Loucy (cell line): ENCODE data around the gene GAPDHS.

ENCODE experiments used
- H2AFZ ChIP-seq: fragments of 200-600 bp; sonication (generic); 2 replicates; pipeline ENCODE4 v1.6.0; 2016; ENCODE audit warnings: antibody characterized with exemption, mild to moderate bottlenecking, low read length, moderate library complexity
- H3F3A ChIP-seq: fragments of 200-600 bp; 2 replicates; pipeline ENCODE4 v1.6.0; 2016; ENCODE audit warnings: antibody characterized with exemption, low read depth, mild to moderate bottlenecking
- H3K27me3 ChIP-seq: fragments of 200-600 bp; sonication (generic); 2 replicates; pipeline ENCODE4 v1.6.1; 2014; ENCODE audit warnings: low read length, mild to moderate bottlenecking; ENCODE audit not compliant: insufficient read depth, poor library complexity, severe bottlenecking
- H3K36me3 ChIP-seq: fragments of 200-600 bp; sonication (generic); 2 replicates; pipeline ENCODE4 v1.6.1; 2016; ENCODE audit warnings: low read length; ENCODE audit not compliant: insufficient read depth
- H3K4me1 ChIP-seq: fragments of 200-600 bp; sonication (generic); 2 replicates; pipeline ENCODE4 v1.5.1; 2014; ENCODE audit warnings: low read length, mild to moderate bottlenecking; ENCODE audit not compliant: insufficient read depth, poor library complexity, severe bottlenecking
- H3K4me2 ChIP-seq: fragments of 200-600 bp; sonication (generic); 2 replicates; pipeline ENCODE4 v1.6.0; 2014; ENCODE audit warnings: antibody characterized with exemption, low read length, low read depth, mild to moderate bottlenecking; ENCODE audit not compliant: poor library complexity, severe bottlenecking
- H3K4me3 ChIP-seq: fragments of 200-600 bp; sonication (generic); 2 replicates; pipeline ENCODE4 v1.5.1; 2014; ENCODE audit warnings: low read length, mild to moderate bottlenecking, mixed read lengths; ENCODE audit not compliant: poor library complexity, severe bottlenecking
- H3K79me2 ChIP-seq: fragments of 200-600 bp; sonication (generic); 2 replicates; pipeline ENCODE4 v1.6.1; 2014; ENCODE audit warnings: low read length; ENCODE audit not compliant: insufficient read depth
- H3K9ac ChIP-seq: fragments of 200-600 bp; sonication (generic); 2 replicates; pipeline ENCODE4 v1.6.0; 2014; ENCODE audit warnings: mild to moderate bottlenecking, low read depth, low read length, moderate library complexity; ENCODE audit not compliant: poor library complexity, severe bottlenecking
- H3K9me2 ChIP-seq: fragments of 200-600 bp; sonication (generic); replicated peaks from 2 replicates; pipeline ENCODE4 v1.6.1; 2016; ENCODE audit warnings: low read depth, low read length, mixed read lengths
- H3K9me3 ChIP-seq: fragments of 200-600 bp; sonication (generic); 2 replicates; pipeline ENCODE4 v1.6.1; 2014; ENCODE audit warnings: mild to moderate bottlenecking, antibody characterized with exemption, low read length, low read depth; ENCODE audit not compliant: insufficient read depth
- H4K20me1 ChIP-seq: fragments of 200-600 bp; sonication (generic); 2 replicates; pipeline ENCODE4 v1.6.0; 2014; ENCODE audit warnings: antibody characterized with exemption, low read length, mild to moderate bottlenecking; ENCODE audit not compliant: insufficient read depth, poor library complexity, severe bottlenecking
- EZH2phosphoT487 ChIP-seq: fragments of 200-600 bp; IDR thresholded peaks from 2 replicates; pipeline ENCODE4 v1.6.1; 2018; ENCODE audit warnings: antibody characterized with exemption, mild to moderate bottlenecking, moderate library complexity, borderline replicate concordance
- TF ChIP-seq, protein P1 (sequence below): fragments of 200-600 bp; sonication (generic); conservative IDR thresholded peaks from 2 replicates; pipeline ENCODE4 v1.5.1; 2014; ENCODE audit warnings: mild to moderate bottlenecking, antibody characterized with exemption, low read length

GAPDHS gene

DNA sequence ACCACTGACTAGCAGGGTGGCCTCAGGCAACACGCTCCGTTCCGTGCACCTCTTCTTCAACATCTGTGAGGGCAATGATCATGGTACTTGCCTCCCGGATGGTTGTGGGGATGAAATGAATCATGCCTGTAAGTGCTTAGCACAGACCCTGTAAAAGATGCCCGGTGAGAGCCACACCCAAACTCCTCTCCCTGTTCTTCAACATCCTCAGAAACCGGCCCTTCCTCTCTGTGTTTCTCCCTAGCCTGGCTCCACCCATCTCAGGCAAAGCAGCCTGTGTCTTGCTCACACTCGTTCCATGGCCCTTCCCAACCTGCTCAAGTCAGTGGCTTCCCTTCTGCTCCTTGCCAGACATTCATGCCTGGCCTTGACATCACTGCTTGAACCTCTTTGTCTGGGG is 14.0 kb upstream of the GAPDHS start:
- Histone ChIP-seq H3K9ac (no peak overlapping the region), H3K4me1 (no peaks in the 10 kb centered on the region), H3K4me3 (no peak overlapping the region), H3K4me2 (no peak overlapping the region), H3K79me2 (no peaks in the 10 kb centered on the region), H3K9me2 (no peaks in the 10 kb centered on the region), H2AFZ (no peak overlapping the region), H3F3A (no peaks in the 10 kb centered on the region), H4K20me1 (no peaks in the 10 kb centered on the region), H3K27me3 (no peaks in the 10 kb centered on the region), H3K36me3 (no peaks in the 10 kb centered on the region), H3K9me3 (no peaks in the 10 kb centered on the region)
- no peak for TF ChIP-seq EZH2phosphoT487
- TF ChIP-seq, protein P1, sequence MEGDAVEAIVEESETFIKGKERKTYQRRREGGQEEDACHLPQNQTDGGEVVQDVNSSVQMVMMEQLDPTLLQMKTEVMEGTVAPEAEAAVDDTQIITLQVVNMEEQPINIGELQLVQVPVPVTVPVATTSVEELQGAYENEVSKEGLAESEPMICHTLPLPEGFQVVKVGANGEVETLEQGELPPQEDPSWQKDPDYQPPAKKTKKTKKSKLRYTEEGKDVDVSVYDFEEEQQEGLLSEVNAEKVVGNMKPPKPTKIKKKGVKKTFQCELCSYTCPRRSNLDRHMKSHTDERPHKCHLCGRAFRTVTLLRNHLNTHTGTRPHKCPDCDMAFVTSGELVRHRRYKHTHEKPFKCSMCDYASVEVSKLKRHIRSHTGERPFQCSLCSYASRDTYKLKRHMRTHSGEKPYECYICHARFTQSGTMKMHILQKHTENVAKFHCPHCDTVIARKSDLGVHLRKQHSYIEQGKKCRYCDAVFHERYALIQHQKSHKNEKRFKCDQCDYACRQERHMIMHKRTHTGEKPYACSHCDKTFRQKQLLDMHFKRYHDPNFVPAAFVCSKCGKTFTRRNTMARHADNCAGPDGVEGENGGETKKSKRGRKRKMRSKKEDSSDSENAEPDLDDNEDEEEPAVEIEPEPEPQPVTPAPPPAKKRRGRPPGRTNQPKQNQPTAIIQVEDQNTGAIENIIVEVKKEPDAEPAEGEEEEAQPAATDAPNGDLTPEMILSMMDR = no peak

DNA sequence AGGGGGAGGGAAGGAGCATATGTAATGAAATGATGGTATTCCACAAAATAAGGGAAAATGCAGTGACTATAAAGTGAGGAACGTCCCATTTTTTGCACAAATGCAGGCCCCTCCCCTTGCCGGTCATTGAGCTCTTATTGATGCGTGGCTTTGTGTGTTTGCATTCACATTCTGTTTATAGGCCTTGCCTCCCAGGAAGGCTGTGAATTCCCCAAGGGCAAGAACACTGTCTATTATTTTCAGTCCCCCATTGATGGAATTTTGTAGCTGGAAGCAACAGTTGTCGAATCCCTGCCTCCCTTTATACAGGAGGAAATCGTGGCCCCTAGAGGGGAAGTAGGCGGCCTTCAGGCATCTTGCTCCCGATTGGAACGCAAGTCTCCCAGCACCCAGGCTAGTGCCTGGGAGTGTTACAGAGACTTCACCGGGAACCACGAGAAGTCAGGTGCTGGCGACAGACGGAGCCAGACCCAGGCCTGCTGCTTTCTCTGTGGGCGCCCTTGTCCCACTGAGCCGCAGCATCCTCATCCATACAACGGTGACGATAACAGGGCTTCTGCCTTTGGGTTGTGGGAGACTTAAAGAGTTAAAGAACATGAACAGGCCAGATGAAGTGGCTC is 12.0 kb upstream of the GAPDHS start:
- no peak overlapping the region for H3K4me2 ChIP-seq
- H3K79me2 ChIP-seq = no peaks in the 10 kb centered on the region
- no peak overlapping the region for H3K9ac ChIP-seq
- H3K4me3 ChIP-seq = no peak overlapping the region
- H3K9me2 ChIP-seq = no peaks in the 10 kb centered on the region
- no peaks in the 10 kb centered on the region for H3K27me3 ChIP-seq
- no peaks in the 10 kb centered on the region for H3K4me1 ChIP-seq
- no peaks in the 10 kb centered on the region for H3K36me3 ChIP-seq
- no peaks in the 10 kb centered on the region for H3F3A ChIP-seq
- H3K9me3 ChIP-seq = no peaks in the 10 kb centered on the region
- H4K20me1 ChIP-seq = no peaks in the 10 kb centered on the region
- TF ChIP-seq, protein P1 = no peak
- no peak for TF ChIP-seq EZH2phosphoT487
- no peak overlapping the region for H2AFZ ChIP-seq

DNA sequence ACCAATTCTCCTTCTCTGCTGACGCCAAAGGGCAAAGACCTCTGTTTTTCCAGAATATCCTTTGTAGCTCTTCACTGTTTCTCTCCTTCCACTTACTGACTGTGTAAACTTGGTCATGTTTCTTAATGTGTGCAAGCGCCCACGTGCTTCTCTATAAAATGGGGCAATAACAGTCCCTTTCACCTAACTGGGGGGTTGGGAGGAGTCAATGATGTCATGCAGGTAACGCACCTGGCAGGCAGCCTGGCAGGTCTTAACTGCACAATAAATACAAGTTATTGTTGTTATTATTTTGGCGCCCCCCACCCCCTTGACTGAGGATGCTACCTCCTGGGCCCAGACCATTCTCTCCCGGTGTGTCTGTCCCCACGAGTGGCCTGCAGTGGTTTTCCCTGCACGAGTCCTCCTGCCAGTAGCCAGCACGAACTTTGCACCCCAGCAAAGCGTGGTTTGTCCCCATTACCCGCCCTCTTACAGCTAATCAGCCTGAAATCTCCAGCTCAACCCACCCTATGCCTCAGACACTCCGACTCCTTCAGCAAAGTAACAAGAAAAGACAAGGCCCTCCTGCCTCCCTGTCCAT is 10.4 kb upstream of the GAPDHS start:
- Histone ChIP-seq H3K27me3 (no peaks in the 10 kb centered on the region), H3K79me2 (no peaks in the 10 kb centered on the region), H4K20me1 (no peaks in the 10 kb centered on the region), H3K36me3 (no peaks in the 10 kb centered on the region), H3K4me1 (no peaks in the 10 kb centered on the region), H3K4me2 (no peak overlapping the region), H2AFZ (no peak overlapping the region), H3K9me2 (no peaks in the 10 kb centered on the region), H3F3A (no peaks in the 10 kb centered on the region), H3K4me3 (no peak overlapping the region), H3K9me3 (no peaks in the 10 kb centered on the region), H3K9ac (no peak overlapping the region)
- TF ChIP-seq EZH2phosphoT487 = no peak
- TF ChIP-seq, protein P1 = no peak
